Left lung (tissue), 10 donors: ENCODE measurements around the gene ATP13A1. TPM values are rescaled to one million over a fixed set of nuclear protein-coding genes. Genes with fewer than 3 reads are reported as not detected.

Experiments
- ATAC-seq: fragments of 200-7000 bp; cut with Tn5 transposase; one replicate; pipeline ENCODE4 v1.9.1; 2020; ENCODE audit warnings: moderate library complexity
- DNase-seq, 4 donors: peaks; one replicate each; pipeline ENCODE4 v3.0.0-alpha.2; 2013 to 2020
- H3K27ac ChIP-seq, 2 donors: fragments of 200-600 bp; sonication (generic) in 1 of 2; one replicate each; pipeline versions ENCODE4 v1.5.0 to v1.8.0; 2020 to 2021
- H3K27me3 ChIP-seq, 2 donors: fragments of 200-600 bp; sonication (generic) in 1 of 2; one replicate each; pipeline versions ENCODE4 v1.5.0 to v1.8.0; 2020 to 2021
- H3K36me3 ChIP-seq, 2 donors: fragments of 200-600 bp; sonication (generic) in 1 of 2; one replicate each; pipeline versions ENCODE4 v1.5.0 to v1.8.0; 2020 to 2021
- H3K4me1 ChIP-seq, 2 donors: fragments of 200-600 bp; one replicate each; pipeline ENCODE4 v1.8.0; 2021
- H3K4me3 ChIP-seq, 2 donors: fragments of 200-600 bp; sonication (generic) in 1 of 2; one replicate each; pipeline versions ENCODE4 v1.5.0 to v1.8.0; 2020 to 2021; ENCODE audit warnings: mild to moderate bottlenecking in 1 of 2
- H3K9me3 ChIP-seq, 2 donors: fragments of 200-600 bp; sonication (generic) in 1 of 2; one replicate each; pipeline versions ENCODE4 v1.5.0 to v1.8.0; 2020 to 2021
- intact Hi-C, 2 donors: fragments of 100-400 bp; cut with DNase I; formaldehyde crosslinking; loops; one replicate each; pipeline versions ENCODE4 v1.11.2 to v1.14.2; 2022
- polyA plus RNA-seq, 6 donors: library from polyadenylated mRNA; unstranded; fragments of 120-200 nt; gene quantifications; one replicate each; pipeline ENCODE4 v1.2.1, GENCODE V29; 2013; ENCODE audit not compliant: insufficient read length in 6 of 6
- total RNA-seq, 2 donors: library from RNA; stranded (reverse); fragmentation: NEBNext Ultra II Directional; extraction: Animal tissue kit (Norgen Biotek cat#: 25700); gene quantifications; one replicate each; pipeline ENCODE4 v1.2.1, GENCODE V29; 2021
- TF ChIP-seq, protein P1 (sequence below), 2 donors: fragments of 200-600 bp; sonication (generic) in 1 of 2; IDR thresholded peaks; one replicate each; pipeline versions ENCODE4 v1.5.0 to v1.8.0; 2021; ENCODE audit warnings: antibody characterized with exemption in 2 of 2
- donor health status: DM: no; HTN: yes; CAD: no.
- donor health status: DM: no; HTN: no; CAD: no.

The ATP13A1 gene
- total and polyA plus RNA-seq, 8 donors, result 39.3 to 74.8 (median 45.5) TPM

DNA sequence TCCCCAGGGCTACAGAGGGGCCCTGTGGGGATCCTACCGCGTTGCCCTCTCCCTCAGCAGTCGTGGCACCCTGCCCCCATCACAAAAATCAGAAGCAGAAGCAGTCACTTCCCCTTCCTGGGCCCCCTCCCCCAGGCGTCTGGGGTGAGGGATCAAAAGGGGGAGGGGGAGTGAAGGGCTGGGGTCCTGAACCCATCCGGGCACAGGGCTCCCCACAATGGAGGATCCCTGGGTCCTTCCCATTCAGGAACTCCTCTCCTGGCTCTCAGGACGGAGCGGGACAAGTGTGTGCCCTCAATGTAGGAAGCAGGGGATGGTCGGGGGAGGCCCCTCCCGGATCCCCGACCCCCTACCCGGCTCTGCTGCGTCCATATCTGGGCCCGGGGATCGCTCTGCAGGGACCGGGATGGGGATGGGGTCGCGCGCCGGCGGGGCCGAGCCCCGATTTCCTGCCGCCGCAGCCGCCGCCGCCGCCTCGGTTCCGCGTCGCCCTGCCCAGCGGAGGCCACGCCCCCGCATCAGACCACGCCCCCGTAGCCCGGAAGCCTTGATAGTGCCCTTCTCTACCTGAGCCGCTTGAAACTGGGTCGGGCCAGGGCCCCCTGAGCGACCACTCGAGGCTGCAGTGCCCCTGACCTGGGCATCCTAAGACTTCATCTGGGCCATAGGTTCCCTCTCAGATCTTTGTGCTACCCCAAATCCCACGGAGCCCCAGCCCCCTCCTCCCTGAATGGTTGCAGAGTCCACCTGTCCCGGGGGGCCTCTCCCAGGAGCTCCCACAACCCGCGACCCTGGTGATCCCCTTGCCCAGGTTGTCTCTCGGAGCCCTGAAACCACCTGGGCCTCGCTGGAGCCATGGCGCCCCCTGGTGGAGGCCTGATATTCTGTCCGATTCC, 20.1 kb downstream of the ATP13A1 start, which contains the start of gene GMIP:
Gene GMIP, minus strand, starts transcription at position 500 of the 896 bp plus-strand sequence. Its CDS starts 128 bp downstream, at position 372.
- H3K27ac ChIP-seq, result peak within 1 kb of the TSS; percentile 79 to 92
- intact Hi-C loops, result no loop called here
- TF ChIP-seq, protein P1, sequence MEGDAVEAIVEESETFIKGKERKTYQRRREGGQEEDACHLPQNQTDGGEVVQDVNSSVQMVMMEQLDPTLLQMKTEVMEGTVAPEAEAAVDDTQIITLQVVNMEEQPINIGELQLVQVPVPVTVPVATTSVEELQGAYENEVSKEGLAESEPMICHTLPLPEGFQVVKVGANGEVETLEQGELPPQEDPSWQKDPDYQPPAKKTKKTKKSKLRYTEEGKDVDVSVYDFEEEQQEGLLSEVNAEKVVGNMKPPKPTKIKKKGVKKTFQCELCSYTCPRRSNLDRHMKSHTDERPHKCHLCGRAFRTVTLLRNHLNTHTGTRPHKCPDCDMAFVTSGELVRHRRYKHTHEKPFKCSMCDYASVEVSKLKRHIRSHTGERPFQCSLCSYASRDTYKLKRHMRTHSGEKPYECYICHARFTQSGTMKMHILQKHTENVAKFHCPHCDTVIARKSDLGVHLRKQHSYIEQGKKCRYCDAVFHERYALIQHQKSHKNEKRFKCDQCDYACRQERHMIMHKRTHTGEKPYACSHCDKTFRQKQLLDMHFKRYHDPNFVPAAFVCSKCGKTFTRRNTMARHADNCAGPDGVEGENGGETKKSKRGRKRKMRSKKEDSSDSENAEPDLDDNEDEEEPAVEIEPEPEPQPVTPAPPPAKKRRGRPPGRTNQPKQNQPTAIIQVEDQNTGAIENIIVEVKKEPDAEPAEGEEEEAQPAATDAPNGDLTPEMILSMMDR (IDR thresholded peaks at IDR 0.05), result peak in 1 of 2 donors; percentile 80
- ATAC-seq, result peak; percentile 94
- H3K9me3 ChIP-seq, result no peaks in the 10 kb centered on the region
- H3K4me1 ChIP-seq, result peaks cover 0 to 35% of the 10 kb centered on the region in 2 donors
- no peaks in the 10 kb centered on the region for H3K27me3 ChIP-seq
- DNase-seq, result peak in 3 of 4 donors; percentile 74 to 96 (median 86)
- peak within 1 kb of the TSS; percentile 83 to 91 for H3K4me3 ChIP-seq
- H3K36me3 ChIP-seq, result peaks cover 0 to 76% of the 10 kb centered on the region in 2 donors

- intact Hi-C loops, result no loop called here
- Histone ChIP-seq H3K4me1 (peaks cover 0 to 35% of the 10 kb centered on the region in 2 donors), H3K36me3 (peaks cover 0 to 76% of the 10 kb centered on the region in 2 donors), H3K9me3 (no peaks in the 10 kb centered on the region), H3K27me3 (no peaks in the 10 kb centered on the region), H3K27ac (peak overlapping the region; percentile 79 to 92), H3K4me3 (peak overlapping the region; percentile 83 to 91)
- DNase-seq (no peak), ATAC-seq (peak; percentile 4)
- TF ChIP-seq, protein P1 (IDR thresholded peaks at IDR 0.05), result no peak
These were observed 20.8 kb downstream of the ATP13A1 start for GRCh38 chr19:19642506-19643157.

GRCh38 chr19:19637523-19638251, 25.8 kb downstream of the ATP13A1 start:
- H3K4me1 ChIP-seq, result peaks cover 0 to 27% of the 10 kb centered on the region in 2 donors
- peaks cover 0 to 90% of the 10 kb centered on the region in 2 donors for H3K36me3 ChIP-seq
- TF ChIP-seq, protein P1 (IDR thresholded peaks at IDR 0.05), result no peak
- intact Hi-C loops, result no loop called here
- H3K27ac ChIP-seq, result no peak overlapping the region
- no peak overlapping the region for H3K4me3 ChIP-seq
- peak; percentile 76 for ATAC-seq
- peak in 2 of 4 donors; percentile 27 to 85 for DNase-seq
- no peaks in the 10 kb centered on the region for H3K27me3 ChIP-seq
- H3K9me3 ChIP-seq, result no peaks in the 10 kb centered on the region

- Histone ChIP-seq H3K4me3 (no peak overlapping the region), H3K27me3 (no peaks in the 10 kb centered on the region), H3K9me3 (no peaks in the 10 kb centered on the region), H3K27ac (no peak overlapping the region), H3K4me1 (peaks cover 0 to 25% of the 10 kb centered on the region in 2 donors), H3K36me3 (peaks cover 0 to 96% of the 10 kb centered on the region in 2 donors)
- TF ChIP-seq, protein P1 (IDR thresholded peaks at IDR 0.05), result no peak
- no peak for ATAC-seq
- no peak for DNase-seq
- intact Hi-C loops, result no loop called here
These were observed 26.3 kb downstream of the ATP13A1 start for GRCh38 chr19:19637186-19637522.
